H1 (cell line): ENCODE data around the gene NPPA. TPM values are rescaled to one million over a fixed set of nuclear protein-coding genes. Genes with fewer than 3 reads are reported as not detected.

Experiments used
- CTCF ChIA-PET: fragments of 300-600 bp; sonication (Branson Sonifier 250); formaldehyde crosslinking; loops from one replicate; lab custom pipeline; 2021; ENCODE audit not compliant: partially characterized antibody; lab: Charles Lee
- POLR2A ChIA-PET: fragments of 300-600 bp; sonication (Branson Sonifier 250); formaldehyde crosslinking; loops from one replicate; lab custom pipeline; 2021; ENCODE audit warnings: inconsistent platforms; ENCODE audit not compliant: partially characterized antibody; lab: Charles Lee
- DNase-seq, 2 experiments: peaks; one replicate each; pipeline versions ENCODE4 v3.0.0 to v3.0.0-alpha.2; 2010 to 2022; ENCODE audit warnings: low spot score in 2 of 2, low read depth in 1 of 2, mixed read lengths in 1 of 2
- FAIRE-seq: peaks from 2 replicates; lab custom pipeline; 2011; peaks lifted over from hg19 to GRCh38; lab: Jason Lieb, UNC
- H2AFZ ChIP-seq: 2 replicates; pipeline ENCODE4 v1.8.1; 2012; ENCODE audit warnings: low read length, inconsistent platforms
- H2AK5ac ChIP-seq: 2 replicates; pipeline ENCODE4 v1.6.1; 2013; ENCODE audit warnings: low read depth, low read length
- H2BK120ac ChIP-seq: replicated peaks from 2 replicates; pipeline ENCODE3; 2013; ENCODE audit warnings: low read depth, low read length, inconsistent platforms
- H2BK12ac ChIP-seq: 2 replicates; pipeline ENCODE4 v1.6.1; 2013; ENCODE audit warnings: low read depth, low read length
- H2BK15ac ChIP-seq: 2 replicates; pipeline ENCODE4 v1.6.1; 2013; ENCODE audit warnings: low read length
- H2BK20ac ChIP-seq: 2 replicates; pipeline ENCODE4 v1.6.1; 2013; ENCODE audit warnings: low read length
- H2BK5ac ChIP-seq: 2 replicates; pipeline ENCODE4 v1.6.1; 2013; ENCODE audit warnings: low read depth, low read length
- H3K14ac ChIP-seq: 2 replicates; pipeline ENCODE4 v1.6.1; 2013; ENCODE audit warnings: inconsistent platforms; ENCODE audit not compliant: insufficient read length
- H3K18ac ChIP-seq: 2 replicates; pipeline ENCODE4 v1.6.1; 2013; ENCODE audit warnings: low read length; ENCODE audit errors: extremely low read depth
- H3K23ac ChIP-seq: 2 replicates; pipeline ENCODE4 v1.6.1; 2013; ENCODE audit warnings: inconsistent platforms; ENCODE audit not compliant: insufficient read length
- H3K23me2 ChIP-seq: 2 replicates; pipeline ENCODE4 v1.6.1; 2013; ENCODE audit warnings: low read depth, low read length
- H3K27ac ChIP-seq: 2 replicates; pipeline ENCODE4 v1.6.1; 2011; ENCODE audit warnings: low read depth, low read length, inconsistent platforms
- H3K27me3 ChIP-seq, 4 experiments: replicated peaks in 1 of 4; 1 replicate in 1 of 4; 2 replicates in 3 of 4; pipeline versions ENCODE4 v1.6.1 to v1.8.1; 2011 to 2013; ENCODE audit warnings: low read length in 3 of 4, mild to moderate bottlenecking in 3 of 4, inconsistent platforms in 2 of 4, mixed read lengths in 2 of 4, moderate library complexity in 1 of 4; ENCODE audit not compliant: control insufficient read depth in 3 of 4, insufficient read depth in 3 of 4; ENCODE audit errors: extremely low read depth in 1 of 4
- H3K36me3 ChIP-seq, 4 experiments: 2 replicates each; pipeline versions ENCODE4 v1.6.1 to v1.8.1; 2011 to 2013; ENCODE audit warnings: mild to moderate bottlenecking in 4 of 4, low read length in 3 of 4, moderate library complexity in 2 of 4, control low read depth in 1 of 4, inconsistent platforms in 1 of 4; ENCODE audit not compliant: insufficient read depth in 4 of 4, control insufficient read depth in 2 of 4
- H3K4ac ChIP-seq: replicated peaks from 2 replicates; pipeline ENCODE3; 2013; ENCODE audit warnings: low read length, low read depth, mixed read lengths, inconsistent platforms; ENCODE audit not compliant: insufficient read length
- H3K4me1 ChIP-seq, 4 experiments: replicated peaks in 1 of 4; 1 replicate in 1 of 4; 2 replicates in 3 of 4; pipeline versions ENCODE4 v1.6.1 to v1.8.1; 2011 to 2013; ENCODE audit warnings: low read length in 3 of 4, inconsistent platforms in 2 of 4, mixed read lengths in 1 of 4; ENCODE audit not compliant: insufficient read depth in 4 of 4, control insufficient read depth in 3 of 4
- H3K4me2 ChIP-seq, 2 experiments: 2 replicates each; pipeline versions ENCODE4 v1.6.1 to v1.8.1; 2011 to 2013; ENCODE audit warnings: low read depth in 2 of 2, low read length in 2 of 2, control low read depth in 1 of 2, inconsistent platforms in 1 of 2, mild to moderate bottlenecking in 1 of 2; ENCODE audit not compliant: insufficient read depth in 1 of 2
- H3K4me3 ChIP-seq, 4 experiments: fragments of 200-600, 300-600 bp in 1 of 4; sonication (generic), shearing (Covaris generic), sonication (Bioruptor Twin) in 1 of 4; 2 replicates each; pipeline versions ENCODE4 v1.5.1 to v1.8.1; 2011 to 2016; ENCODE audit warnings: low read length in 4 of 4, low read depth in 3 of 4, control low read depth in 2 of 4, inconsistent platforms in 2 of 4, mild to moderate bottlenecking in 2 of 4, mixed read lengths in 1 of 4, moderate library complexity in 1 of 4; ENCODE audit not compliant: insufficient read depth in 2 of 4; ENCODE audit errors: extremely low read depth in 1 of 4
- H3K56ac ChIP-seq: replicated peaks from 2 replicates; pipeline ENCODE3; 2013; ENCODE audit warnings: low read depth, mild to moderate bottlenecking, mixed read lengths, low read length, inconsistent platforms; ENCODE audit not compliant: insufficient read length
- H3K79me1 ChIP-seq: 2 replicates; pipeline ENCODE4 v1.6.1; 2013; ENCODE audit warnings: low read depth, low read length, control low read depth
- H3K79me2 ChIP-seq, 2 experiments: 2 replicates each; pipeline versions ENCODE4 v1.6.1 to v1.8.1; 2012 to 2013; ENCODE audit warnings: low read length in 2 of 2, mild to moderate bottlenecking in 2 of 2, inconsistent platforms in 1 of 2; ENCODE audit not compliant: insufficient read depth in 2 of 2, control insufficient read depth in 1 of 2
- H3K9ac ChIP-seq, 4 experiments: replicated peaks in 1 of 4; 1 replicate in 1 of 4; 2 replicates in 3 of 4; pipeline versions ENCODE4 v1.6.1 to v1.8.1; 2011 to 2013; ENCODE audit warnings: low read depth in 3 of 4, low read length in 3 of 4, control low read depth in 2 of 4, mild to moderate bottlenecking in 2 of 4, moderate library complexity in 2 of 4, inconsistent platforms in 1 of 4; ENCODE audit errors: extremely low read depth in 1 of 4
- H3K9me3 ChIP-seq, 2 experiments: 2 replicates each; pipeline versions ENCODE4 v1.6.1 to v1.8.1; 2012 to 2013; ENCODE audit warnings: mild to moderate bottlenecking in 2 of 2, moderate library complexity in 2 of 2, control low read depth in 1 of 2, inconsistent platforms in 1 of 2, low read depth in 1 of 2, low read length in 1 of 2, mixed read lengths in 1 of 2; ENCODE audit not compliant: insufficient read depth in 2 of 2
- H4K20me1 ChIP-seq, 2 experiments: replicated peaks in 1 of 2; 2 replicates each; pipeline versions ENCODE3 to v1.8.1; 2011 to 2013; ENCODE audit warnings: inconsistent platforms in 2 of 2, low read length in 2 of 2, mild to moderate bottlenecking in 1 of 2; ENCODE audit not compliant: insufficient read depth in 2 of 2, control insufficient read depth in 1 of 2
- H4K5ac ChIP-seq: 2 replicates; pipeline ENCODE4 v1.6.1; 2013; ENCODE audit warnings: low read length, low read depth, mixed read lengths, inconsistent platforms; ENCODE audit not compliant: insufficient read length
- H4K8ac ChIP-seq: 2 replicates; pipeline ENCODE4 v1.8.0; 2013; ENCODE audit warnings: mild to moderate bottlenecking, moderate library complexity, low read length, inconsistent platforms; ENCODE audit not compliant: insufficient read depth; ENCODE audit errors: extremely low read depth
- H4K91ac ChIP-seq: replicated peaks from 2 replicates; pipeline ENCODE3; 2013; ENCODE audit warnings: low read length, mixed read lengths, inconsistent platforms; ENCODE audit not compliant: insufficient read length
- FOSL1 ChIP-seq: IDR thresholded peaks from 2 replicates; pipeline ENCODE4 v1.6.1; 2011; ENCODE audit warnings: mild to moderate bottlenecking, low read depth, low read length, moderate library complexity; ENCODE audit not compliant: insufficient read depth
- KDM1A ChIP-seq: fragments of 200-600, 300-600 bp; sonication (generic); IDR thresholded peaks from 2 replicates; pipeline ENCODE4 v1.7.1; 2016; ENCODE audit warnings: mild to moderate bottlenecking, low read length, borderline replicate concordance
- RNF2 ChIP-seq: fragments of 200-900, 300-1000 bp; sonication (generic); IDR thresholded peaks from 2 replicates; pipeline ENCODE4 v1.7.1; 2016; ENCODE audit warnings: borderline replicate concordance, low read depth, mild to moderate bottlenecking, antibody characterized with exemption, low read length; ENCODE audit not compliant: poor library complexity, severe bottlenecking; ENCODE audit errors: missing control alignments
- SRF ChIP-seq: IDR thresholded peaks from 2 replicates; pipeline ENCODE4 v1.6.1; 2011; ENCODE audit warnings: mild to moderate bottlenecking, low read depth, low read length, moderate library complexity
- TAF1 ChIP-seq: IDR thresholded peaks from 2 replicates; pipeline ENCODE4 v1.6.1; 2011; ENCODE audit warnings: mild to moderate bottlenecking, low read depth, low read length
- TAF7 ChIP-seq: optimal IDR thresholded peaks from 2 replicates; pipeline ENCODE3; 2011; ENCODE audit warnings: low read depth, mild to moderate bottlenecking, inconsistent platforms, low read length, moderate library complexity, borderline replicate concordance
- WGBS, 2 experiments: shearing (Covaris generic) in 1 of 2; methylation state at CpG; one replicate each; pipeline versions ENCODE4 v1.1.6 to v1.1.7; 2013 to 2015; ENCODE audit warnings: low lambda C conversion rate in 2 of 2, mixed read lengths in 2 of 2, inconsistent platforms in 1 of 2, low coverage in 1 of 2, missing lambda C conversion rate in 1 of 2; ENCODE audit not compliant: insufficient replicate concordance in 2 of 2, insufficient coverage in 1 of 2, insufficient read length in 1 of 2; ENCODE audit errors: extremely low coverage in 1 of 2, missing lambda C conversion rate in 1 of 2; 5-methylcytosine and 5-hydroxymethylcytosine counted together
- polyA plus RNA-seq, 7 experiments: library from polyadenylated mRNA; depleted of rRNA in 3 of 7; stranded (reverse) in 5 of 7; unstranded in 2 of 7; fragments of >200 nt in 5 of 7; fragments of 200-250 nt in 2 of 7; gene quantifications; 1 replicate in 5 of 7; 2 replicates in 1 of 7; 4 replicates in 1 of 7; pipeline versions ENCODE4 v1.2.1 to v1.2.3, GENCODE V29; 2011 to 2013; ENCODE audit warnings: missing spikeins in 2 of 7, mixed read lengths in 2 of 7
- total RNA-seq: library from RNA; stranded (reverse); fragmentation: NEBNext Ultra II Directional; extraction: Animal tissue kit (Norgen Biotek cat#: 25700); gene quantifications from 2 replicates; pipeline ENCODE4 v1.2.1, GENCODE V29; 2021

The NPPA gene
- total and polyA plus RNA-seq, 2 of the 8 experiments (the other 6 are each of a cell fraction or from before 2014, with no cell fraction given), result not detected

- Histone ChIP-seq H2AK5ac (0 out of 2 replicates have a peak overlapping the region, but pooled peaks have one; percentile 39), H2BK20ac (no peak overlapping the region), H4K91ac (no peak overlapping the region), H3K79me2 (no peaks in the 10 kb centered on the region), H3K27ac (no peak overlapping the region), H3K9ac (no peak overlapping the region), H3K4me3 (no peak overlapping the region), H3K14ac (no peak overlapping the region), H3K56ac (no peak overlapping the region), H3K23ac (no peak overlapping the region), H4K8ac (no peak overlapping the region), H2BK120ac (no peak overlapping the region), H3K4me1 (no peaks in the 10 kb centered on the region), H4K20me1 (no peaks in the 10 kb centered on the region), H3K79me1 (no peaks in the 10 kb centered on the region), H3K4ac (no peak overlapping the region), H2BK12ac (no peak overlapping the region), H3K36me3 (no peaks in the 10 kb centered on the region), H2AFZ (no peak overlapping the region), H3K9me3 (no peaks in the 10 kb centered on the region), H2BK5ac (no peak overlapping the region; the same call in 1 of the 2 replicates), H3K18ac (no peak overlapping the region), H2BK15ac (no peak overlapping the region), H3K23me2 (no peaks in the 10 kb centered on the region; the same call in 1 of the 2 replicates), H4K5ac (no peak overlapping the region), H3K27me3 (no peaks in the 10 kb centered on the region; a peak in 2 of 7 replicates), H3K4me2 (no peak overlapping the region)
- FAIRE-seq (no peak), DNase-seq (no peak)
- 93% methylated on average over 5 of the region's 5 CpGs; no CpG with 5 or more reads in 1 of the 2 experiments for WGBS, 2 experiments
- ChIA-PET POLR2A (interaction anchor here (0.6 to 7.1 kb wide), 3 partner anchors 17 to 471 kb away, joined by 3 to 47 read pairs (median 6); no protein-coding TSS in a partner anchor), CTCF (interaction anchor here (0.6 to 5.6 kb wide), 15 partner anchors 9 to 484 kb away, joined by 3 to 46 read pairs (median 6); partner anchors contain the start of gene NPPA)
- TF ChIP-seq KDM1A (no peak), RNF2 (no peak), SRF (no peak), TAF1 (no peak), FOSL1 (no peak), TAF7 (no peak)
These were observed 22.1 kb upstream of the NPPA start for GRCh38 chr1:11869650-11870207.
